Lower leg skin (tissue), 3 donors: Measurements from ENCODE around the gene ABCF2.

Experiments
- POLR2A ChIP-seq, 2 donors: fragments of 450-650 bp; IDR thresholded peaks; one replicate each; pipeline ENCODE4 v1.6.1; 2016 to 2017; ENCODE audit warnings: antibody characterized with exemption in 2 of 2, mild to moderate bottlenecking in 1 of 2, moderate library complexity in 1 of 2
- TF ChIP-seq, protein P1 (sequence below), 3 donors: fragments of 450-650 bp; IDR thresholded peaks; one replicate each; pipeline ENCODE4 v1.5.1; 2016; ENCODE audit warnings: antibody characterized with exemption in 3 of 3, mild to moderate bottlenecking in 3 of 3, moderate library complexity in 2 of 3

DNA sequence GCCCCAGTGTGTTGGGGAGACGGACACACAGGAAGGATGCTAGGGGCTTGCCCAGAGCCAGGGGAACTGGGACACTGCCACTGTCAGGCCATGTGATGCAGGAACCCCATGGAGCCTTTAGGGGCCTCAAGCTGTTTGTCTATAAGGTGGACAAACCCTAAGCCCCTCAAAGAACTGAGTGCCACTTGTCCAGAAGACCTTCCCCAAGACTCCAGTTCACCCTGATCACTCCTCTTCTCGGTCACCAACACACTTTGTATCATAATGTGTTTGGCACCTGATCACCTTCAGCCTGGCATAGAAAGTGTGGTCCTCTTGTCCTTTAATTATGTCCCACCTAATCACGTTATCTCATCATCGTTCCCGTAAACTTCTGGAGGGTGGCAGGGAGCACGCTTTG lies 17.4 kb downstream of the ABCF2 start:
- TF ChIP-seq POLR2A (IDR thresholded peaks at IDR 0.05) = no peak
- TF ChIP-seq, protein P1, sequence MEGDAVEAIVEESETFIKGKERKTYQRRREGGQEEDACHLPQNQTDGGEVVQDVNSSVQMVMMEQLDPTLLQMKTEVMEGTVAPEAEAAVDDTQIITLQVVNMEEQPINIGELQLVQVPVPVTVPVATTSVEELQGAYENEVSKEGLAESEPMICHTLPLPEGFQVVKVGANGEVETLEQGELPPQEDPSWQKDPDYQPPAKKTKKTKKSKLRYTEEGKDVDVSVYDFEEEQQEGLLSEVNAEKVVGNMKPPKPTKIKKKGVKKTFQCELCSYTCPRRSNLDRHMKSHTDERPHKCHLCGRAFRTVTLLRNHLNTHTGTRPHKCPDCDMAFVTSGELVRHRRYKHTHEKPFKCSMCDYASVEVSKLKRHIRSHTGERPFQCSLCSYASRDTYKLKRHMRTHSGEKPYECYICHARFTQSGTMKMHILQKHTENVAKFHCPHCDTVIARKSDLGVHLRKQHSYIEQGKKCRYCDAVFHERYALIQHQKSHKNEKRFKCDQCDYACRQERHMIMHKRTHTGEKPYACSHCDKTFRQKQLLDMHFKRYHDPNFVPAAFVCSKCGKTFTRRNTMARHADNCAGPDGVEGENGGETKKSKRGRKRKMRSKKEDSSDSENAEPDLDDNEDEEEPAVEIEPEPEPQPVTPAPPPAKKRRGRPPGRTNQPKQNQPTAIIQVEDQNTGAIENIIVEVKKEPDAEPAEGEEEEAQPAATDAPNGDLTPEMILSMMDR (IDR thresholded peaks at IDR 0.05) = no peak
